Mesenteric fat pad (tissue), 1 donor: Measurements from ENCODE around the gene HPCAL4. TPM values are rescaled to one million over a fixed set of nuclear protein-coding genes. Genes with fewer than 3 reads are reported as not detected.

Experiments used
- DNase-seq: peaks from one replicate; pipeline ENCODE4 v3.0.0-alpha.2; 2020; ENCODE audit warnings: low spot score
- total RNA-seq: library from RNA; stranded (reverse); fragmentation: NEBNext Ultra II Directional; extraction: Animal tissue kit (Norgen Biotek cat#: 25700); gene quantifications from one replicate; pipeline ENCODE4 v1.2.1, GENCODE V29; 2021
- donor health status: DM: yes; HTN: yes; CAD: no.

HPCAL4 gene
- total RNA-seq, 1 donor from 2014 or later, result not detected

DNA sequence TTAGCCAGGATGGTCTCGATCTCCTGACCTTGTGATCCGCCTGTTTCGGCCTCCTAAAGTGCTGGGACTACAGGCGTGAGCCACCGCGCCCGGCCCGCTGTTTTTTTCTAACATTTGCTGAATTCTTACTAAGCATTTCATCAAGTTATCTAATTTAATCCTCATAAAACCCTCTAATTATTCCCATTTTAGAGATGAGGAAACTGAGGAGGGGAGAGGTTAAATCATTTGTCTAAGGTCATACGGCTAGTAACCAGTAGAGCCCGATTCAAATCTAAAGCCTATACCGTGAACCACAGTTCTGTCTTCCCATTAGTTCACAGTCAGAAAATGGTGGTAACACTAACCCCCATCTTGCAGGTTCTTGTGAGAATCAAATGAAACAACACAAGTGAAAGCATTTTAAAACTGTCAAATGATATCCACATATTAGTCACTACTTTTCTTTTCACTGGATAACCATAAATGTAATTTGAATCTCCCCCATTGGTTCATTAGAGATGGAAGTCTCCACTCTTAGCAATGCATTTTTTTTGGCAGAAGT, 62.4 kb downstream of the HPCAL4 start:
- DNase-seq, result no peak

Other genes with a start within 250 kb of the HPCAL4 start
- 1.6 TPM for gene BMP8A, start 199.8 kb downstream of the HPCAL4 start, total RNA-seq
- 301 TPM for gene PABPC4, start 114.6 kb downstream of the HPCAL4 start, total RNA-seq
- 9.4 TPM for gene HEYL, start 51.8 kb downstream of the HPCAL4 start, total RNA-seq
- 0.42 TPM for gene NT5C1A, start 19.3 kb downstream of the HPCAL4 start, total RNA-seq
- gene PPIE, start 47.4 kb upstream of the HPCAL4 start, total RNA-seq, result 28.2 TPM
- 0.87 TPM for gene OXCT2, start 79.9 kb upstream of the HPCAL4 start, total RNA-seq
- gene BMP8B, start 97.4 kb upstream of the HPCAL4 start, total RNA-seq, result 0.74 TPM
- 12.1 TPM for gene TRIT1, start 192.1 kb upstream of the HPCAL4 start, total RNA-seq
- gene MYCL, start 210.5 kb upstream of the HPCAL4 start, total RNA-seq, result 0.32 TPM